Activated CD4-positive, alpha-beta T cell treated with anti-CD3 and anti-CD28 coated beads, Interleukin-2, Interleukin-6, amounts not matched to agents 100 ng/mL and 50 ng/mL, durations not matched to agents 16 hours and 8 hours (primary cell): ENCODE data around the gene CENPP.

Experiments
- DNase-seq: peaks from one replicate; pipeline ENCODE4 v3.0.0-alpha.2; 2020

Gene CENPP

GRCh38 chr9:92603100-92603499, 277.3 kb downstream of the CENPP start:
- no peak for DNase-seq

GRCh38 chr9:92603990-92604389, 278.2 kb downstream of the CENPP start:
- no peak for DNase-seq

GRCh38 chr9:92605224-92605623, 279.5 kb downstream of the CENPP start:
- DNase-seq, result no peak

- DNase-seq, result no peak
These were observed 281.3 kb downstream of the CENPP start for GRCh38 chr9:92607088-92607487.

- no peak for DNase-seq
These were observed 282.0 kb downstream of the CENPP start for GRCh38 chr9:92607773-92608172.

GRCh38 chr9:92608241-92608908, 282.6 kb downstream of the CENPP start:
- no peak for DNase-seq

- DNase-seq, result no peak
These were observed 283.2 kb downstream of the CENPP start for GRCh38 chr9:92608909-92609445.

GRCh38 chr9:92610470-92611420, 285.0 kb downstream of the CENPP start:
- DNase-seq, result no peak

- DNase-seq, result no peak
These were observed 286.0 kb downstream of the CENPP start for GRCh38 chr9:92611621-92612285.

GRCh38 chr9:92612292-92612691, 286.5 kb downstream of the CENPP start:
- no peak for DNase-seq

GRCh38 chr9:92612816-92613215, 287.1 kb downstream of the CENPP start:
- no peak for DNase-seq

GRCh38 chr9:92613268-92614122, 287.7 kb downstream of the CENPP start:
- DNase-seq, result no peak

GRCh38 chr9:92614123-92614510, 288.4 kb downstream of the CENPP start:
- DNase-seq, result no peak

GRCh38 chr9:92614763-92615461, 289.2 kb downstream of the CENPP start:
- DNase-seq, result no peak

GRCh38 chr9:92615790-92616189, 290.0 kb downstream of the CENPP start:
- DNase-seq, result no peak

- DNase-seq, result no peak
These were observed 290.5 kb downstream of the CENPP start for GRCh38 chr9:92616199-92616641.

GRCh38 chr9:92616655-92617111, 290.9 kb downstream of the CENPP start:
- DNase-seq, result no peak

- DNase-seq, result no peak
These were observed 291.6 kb downstream of the CENPP start for GRCh38 chr9:92617195-92617813.

- no peak for DNase-seq
These were observed 292.3 kb downstream of the CENPP start for GRCh38 chr9:92617951-92618510.

- no peak for DNase-seq
These were observed 293.0 kb downstream of the CENPP start for GRCh38 chr9:92618633-92619225.
